HS-27A (cell line): Measurements from ENCODE around the gene ASPSCR1.

Experiments used
- DNase-seq: peaks from one replicate; pipeline ENCODE4 v3.0.0-alpha.2; 2012; ENCODE audit warnings: low read depth, missing footprints

The ASPSCR1 gene

GRCh38 chr17:82013341-82013740 lies 35.9 kb downstream of the ASPSCR1 start:
- no peak for DNase-seq

GRCh38 chr17:82013772-82014321 lies 36.4 kb downstream of the ASPSCR1 start:
- DNase-seq = no peak

GRCh38 chr17:82014432-82014831 lies 37.0 kb downstream of the ASPSCR1 start:
- no peak for DNase-seq

- DNase-seq = no peak
Measured at GRCh38 chr17:82014971-82015310, 37.5 kb downstream of the ASPSCR1 start.

- no peak for DNase-seq
Measured at GRCh38 chr17:82015311-82015971, 38.0 kb downstream of the ASPSCR1 start.

- DNase-seq = no peak
Measured at GRCh38 chr17:82016061-82016874, 38.8 kb downstream of the ASPSCR1 start.

- no peak for DNase-seq
Measured at GRCh38 chr17:82016875-82017459, 39.5 kb downstream of the ASPSCR1 start.

GRCh38 chr17:82017612-82018151 lies 40.3 kb downstream of the ASPSCR1 start:
- no peak for DNase-seq

GRCh38 chr17:82018152-82018988 lies 40.9 kb downstream of the ASPSCR1 start:
- no peak for DNase-seq

GRCh38 chr17:82018989-82019689 lies 41.7 kb downstream of the ASPSCR1 start:
- DNase-seq = no peak

GRCh38 chr17:82019690-82020571 lies 42.5 kb downstream of the ASPSCR1 start:
- DNase-seq = no peak

- no peak for DNase-seq
Measured at GRCh38 chr17:82020572-82021106, 43.2 kb downstream of the ASPSCR1 start.

- DNase-seq = no peak
Measured at GRCh38 chr17:82021107-82021899, 43.9 kb downstream of the ASPSCR1 start.

GRCh38 chr17:82021900-82022309 lies 44.5 kb downstream of the ASPSCR1 start:
- no peak for DNase-seq

- DNase-seq = no peak
Measured at GRCh38 chr17:82022310-82022980, 45.0 kb downstream of the ASPSCR1 start, which contains the start of gene CENPX. Gene CENPX, minus strand, starts transcription at chr17:82022878. Its CDS starts 17 bp downstream, at chr17:82022861.

GRCh38 chr17:82022981-82023446 lies 45.6 kb downstream of the ASPSCR1 start, which contains the start of gene LRRC45:
Gene LRRC45, plus strand, starts transcription at chr17:82023305. Its CDS starts 339 bp downstream, at chr17:82023644.
- DNase-seq = no peak

- no peak for DNase-seq
Measured at GRCh38 chr17:82023447-82024241, 46.2 kb downstream of the ASPSCR1 start.
